ENCODE results near the gene MAPRE3.
"Not testable (repeated sequence)": the region's sequence is repeated elsewhere in the genome, so short reads cannot be mapped to it uniquely, and the experiment has no call there.

Gene MAPRE3

GRCh38 chr2:27071990-27072830 is 101.8 kb downstream of the MAPRE3 start:
- DNase-seq: peak; percentile 69 to 70

GRCh38 chr2:27072920-27073319 is 102.5 kb downstream of the MAPRE3 start:
- no peak for DNase-seq

GRCh38 chr2:27073782-27074181 is 103.3 kb downstream of the MAPRE3 start:
- no peak for DNase-seq

- DNase-seq: peak; percentile 45 to 47
Observed at GRCh38 chr2:27074738-27075565, 104.5 kb downstream of the MAPRE3 start.

- DNase-seq: not testable (repeated sequence)
Observed at GRCh38 chr2:27075566-27075871, 105.1 kb downstream of the MAPRE3 start.

GRCh38 chr2:27076323-27076722 is 105.9 kb downstream of the MAPRE3 start:
- DNase-seq: no peak
